ENCODE results near the gene DOCK10.

The DOCK10 gene

DNA sequence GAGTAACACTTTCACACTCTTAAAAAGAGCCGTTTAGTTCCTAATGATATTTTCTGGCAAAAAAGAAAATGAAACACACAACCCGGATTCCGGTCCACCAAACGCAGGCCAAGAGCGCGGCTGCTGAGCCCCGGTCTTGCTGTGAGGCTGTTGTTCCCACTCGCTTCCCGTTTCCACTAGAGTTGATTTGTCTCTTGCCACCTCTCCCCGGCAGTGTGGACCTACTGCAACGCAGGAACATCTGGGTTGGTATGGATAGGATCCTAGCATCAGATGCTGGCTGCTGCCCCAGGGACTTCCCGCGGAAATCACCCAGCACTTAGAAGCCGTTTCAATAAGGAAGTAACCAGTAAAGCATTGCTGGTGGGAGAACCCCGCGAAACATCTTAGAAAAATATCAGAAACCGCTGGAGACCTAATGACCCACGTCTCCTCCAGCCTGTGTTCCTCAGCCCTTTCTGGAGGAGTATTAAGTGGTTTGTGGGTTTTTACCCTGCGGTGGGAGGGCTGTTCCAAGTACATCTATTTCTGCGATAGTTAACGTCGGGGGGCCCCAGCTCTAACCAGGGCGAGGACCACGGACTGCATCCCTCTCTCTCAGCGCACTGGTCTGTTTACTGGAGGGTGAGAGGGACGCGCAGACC is 939 bp downstream of the DOCK10 start:
- DNase-seq, result peak; percentile 77 to 86 (median 84)

DNA sequence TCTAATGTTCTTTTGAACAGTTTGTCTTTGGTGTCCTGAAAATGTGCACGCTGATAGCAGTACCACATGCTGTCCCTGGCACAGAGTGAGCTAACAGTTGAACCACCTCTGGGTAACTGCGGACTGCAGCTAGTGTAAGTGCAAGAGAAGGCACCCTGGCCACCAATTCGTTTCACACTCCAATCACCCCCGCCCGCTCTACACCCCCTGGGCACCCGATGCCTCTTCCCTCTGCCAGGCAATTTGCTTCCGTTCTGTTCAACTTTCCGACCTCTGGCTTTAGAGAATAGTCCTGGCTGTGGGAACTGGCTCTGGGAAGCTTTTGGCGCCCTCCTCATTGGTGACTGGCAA is 1.4 kb downstream of the DOCK10 start:
- peak in 2 of 4 experiments; percentile 21 to 35 for DNase-seq

- DNase-seq, result no peak
Observed at GRCh38 chr2:225040142-225040541, 2.1 kb downstream of the DOCK10 start.

DNA sequence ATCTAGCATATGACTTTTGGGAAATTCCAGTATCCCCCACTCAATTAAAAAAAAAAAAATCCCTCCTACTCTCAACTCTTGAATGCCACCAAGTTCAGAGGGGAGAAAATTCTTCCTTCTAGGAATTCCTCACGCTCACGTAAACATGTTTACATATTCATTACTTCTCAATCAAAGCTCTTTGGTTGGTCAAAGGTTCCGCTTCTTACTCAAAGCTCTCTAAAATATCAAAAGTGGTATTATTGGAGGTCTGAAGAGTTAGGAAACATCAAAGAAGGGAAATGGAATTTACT is 4.1 kb downstream of the DOCK10 start:
- DNase-seq, result no peak

DNA sequence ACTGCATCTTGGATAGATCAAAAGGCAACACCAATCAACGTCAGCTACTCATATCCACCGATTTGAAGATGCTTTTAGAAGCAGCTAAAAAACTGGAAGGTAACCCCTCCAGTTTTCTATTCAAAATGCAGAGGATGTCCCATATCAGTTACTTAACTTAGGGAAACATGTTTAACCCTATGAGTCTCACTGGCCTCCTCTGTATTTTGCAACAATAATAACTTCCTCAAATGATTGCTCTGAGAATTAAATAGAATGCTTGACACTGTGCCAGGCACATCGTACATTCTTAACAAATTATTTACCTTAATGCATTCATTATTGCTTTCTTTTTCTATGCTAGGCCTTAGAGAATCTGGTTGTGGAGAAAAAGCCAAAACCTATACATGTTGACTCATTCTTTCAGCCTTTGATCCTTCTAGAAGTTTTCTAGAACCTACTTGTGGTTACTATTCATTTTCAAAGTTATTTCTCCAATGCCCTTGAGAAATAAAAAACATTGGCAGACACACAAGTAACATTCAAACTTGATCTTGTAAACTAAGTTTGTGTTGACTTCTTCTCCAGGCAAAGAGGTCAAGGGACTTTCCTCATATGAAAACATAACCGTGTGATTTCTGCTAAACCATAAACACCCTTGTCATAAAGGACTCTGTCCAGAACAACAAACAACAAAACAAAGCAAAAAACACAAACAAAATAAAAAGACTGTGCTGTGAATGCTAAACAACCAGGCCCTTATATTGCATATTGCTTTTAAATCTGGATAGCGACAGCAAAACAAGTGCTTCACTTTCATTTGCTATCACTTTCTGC is 4.6 kb downstream of the DOCK10 start:
- peak in 3 of 4 experiments; percentile 29 to 59 (median 53) for DNase-seq

DNA sequence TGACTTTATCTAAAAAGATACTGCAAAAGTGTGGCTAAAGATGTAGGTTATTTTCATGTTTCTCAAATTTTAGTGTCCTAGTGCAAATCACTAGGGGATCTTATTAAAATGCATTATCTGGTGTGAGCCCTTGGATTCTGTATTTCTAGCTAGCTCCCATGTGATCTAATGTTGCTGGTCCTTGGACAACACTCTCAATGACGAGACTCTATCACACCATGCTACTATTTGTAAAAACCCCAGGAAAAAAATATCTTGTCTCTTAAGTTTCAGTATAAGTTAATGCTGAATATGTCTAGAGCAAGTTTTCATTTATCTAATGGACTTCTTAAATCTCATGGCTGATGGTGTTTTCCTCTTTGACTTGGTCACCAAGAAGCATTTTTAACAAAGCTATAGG is 5.8 kb downstream of the DOCK10 start:
- no peak for DNase-seq

GRCh38 chr2:225033440-225034318 is 8.6 kb downstream of the DOCK10 start:
- DNase-seq, result peak in 1 of 4 experiments; percentile 11

- no peak for DNase-seq
Observed at GRCh38 chr2:225032246-225032645, 10.0 kb downstream of the DOCK10 start.

DNA sequence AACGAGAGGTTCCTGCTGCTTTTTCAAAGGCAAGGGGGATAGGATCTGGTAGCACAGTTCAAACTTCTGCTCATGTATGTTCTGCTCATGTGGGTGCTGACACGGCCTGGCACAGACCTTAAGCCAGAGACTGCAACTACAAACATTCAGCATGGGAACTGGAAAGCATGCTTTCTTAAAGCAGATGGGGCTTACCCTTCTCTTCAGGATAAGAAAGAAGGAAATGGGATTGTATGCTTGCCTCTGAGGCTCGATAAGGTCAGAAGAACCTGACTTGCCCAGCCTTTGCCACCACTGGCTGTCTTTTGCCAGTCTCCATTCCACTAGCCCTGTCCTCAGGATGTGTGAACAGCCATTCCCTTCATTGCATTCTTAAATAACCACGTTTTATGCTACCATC is 10.7 kb downstream of the DOCK10 start:
- peak in 1 of 4 experiments; percentile 13 for DNase-seq

DNA sequence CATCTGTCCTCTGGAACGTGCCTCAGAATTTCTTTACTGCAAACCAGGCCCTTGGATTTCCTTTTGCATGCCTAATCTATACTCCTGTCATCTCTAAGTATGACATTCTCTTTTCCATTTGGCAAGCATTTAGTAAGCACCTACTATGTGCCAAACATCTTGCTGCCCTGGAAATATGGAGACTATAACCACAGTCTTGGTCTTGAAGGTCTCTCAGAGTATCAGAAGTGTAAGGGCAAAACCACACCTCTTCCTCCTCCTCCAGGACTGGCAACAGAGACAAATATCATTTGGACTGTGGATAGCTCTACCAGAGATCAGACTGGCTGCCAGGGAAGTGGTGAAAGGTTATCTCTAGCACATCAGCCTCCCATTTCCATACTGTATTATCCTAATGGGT is 11.4 kb downstream of the DOCK10 start:
- no peak for DNase-seq

GRCh38 chr2:225030203-225030602 is 12.1 kb downstream of the DOCK10 start:
- no peak for DNase-seq

GRCh38 chr2:225028572-225028971 is 13.7 kb downstream of the DOCK10 start:
- DNase-seq, result no peak

- peak in 2 of 4 experiments; percentile 13 to 15 for DNase-seq
Observed at GRCh38 chr2:225027061-225027762, 15.1 kb downstream of the DOCK10 start.

GRCh38 chr2:225025917-225026571 is 16.2 kb downstream of the DOCK10 start:
- DNase-seq, result peak; percentile 52 to 78 (median 70)

DNA sequence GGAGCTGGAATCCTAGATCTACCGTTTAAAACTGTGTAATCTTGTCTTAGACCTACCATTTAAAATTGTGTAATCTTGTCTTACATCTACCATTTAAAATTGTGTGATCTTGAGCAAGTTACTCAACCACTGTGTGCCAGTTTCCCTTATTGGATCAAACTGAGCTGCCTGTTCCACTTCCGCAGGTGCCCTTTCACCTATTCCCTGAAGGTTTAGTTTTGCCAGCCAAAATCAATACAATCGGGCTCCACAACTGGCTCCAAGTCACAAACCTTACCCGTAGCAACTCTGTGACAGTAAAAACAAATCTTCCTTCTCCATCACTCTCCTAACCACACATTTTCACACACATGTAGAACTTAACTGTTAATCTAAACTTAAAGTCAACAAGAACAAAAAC is 20.1 kb downstream of the DOCK10 start:
- no peak for DNase-seq

GRCh38 chr2:225020168-225020849 is 22.0 kb downstream of the DOCK10 start:
- no peak for DNase-seq

DNA sequence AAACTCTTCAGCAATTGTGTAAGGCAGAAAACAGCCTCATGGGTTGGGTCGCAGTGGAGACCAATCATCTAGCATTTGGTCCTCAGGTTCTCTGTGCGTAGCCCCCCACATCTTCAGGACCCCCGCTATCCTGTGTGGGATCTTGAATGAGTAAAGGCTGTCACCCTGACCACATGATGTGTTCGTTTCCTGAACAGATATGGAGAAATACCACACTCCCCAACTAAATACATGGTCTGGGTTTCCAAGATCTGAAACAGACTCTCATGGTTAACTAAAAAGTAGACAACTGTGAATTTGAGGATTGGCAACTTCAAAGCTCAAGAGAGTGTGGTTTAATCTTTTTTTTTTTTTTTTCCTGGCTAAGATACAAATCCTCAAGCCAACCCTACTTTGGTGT is 23.2 kb downstream of the DOCK10 start:
- DNase-seq, result no peak

GRCh38 chr2:225017713-225018112 is 24.6 kb downstream of the DOCK10 start:
- no peak for DNase-seq

DNA sequence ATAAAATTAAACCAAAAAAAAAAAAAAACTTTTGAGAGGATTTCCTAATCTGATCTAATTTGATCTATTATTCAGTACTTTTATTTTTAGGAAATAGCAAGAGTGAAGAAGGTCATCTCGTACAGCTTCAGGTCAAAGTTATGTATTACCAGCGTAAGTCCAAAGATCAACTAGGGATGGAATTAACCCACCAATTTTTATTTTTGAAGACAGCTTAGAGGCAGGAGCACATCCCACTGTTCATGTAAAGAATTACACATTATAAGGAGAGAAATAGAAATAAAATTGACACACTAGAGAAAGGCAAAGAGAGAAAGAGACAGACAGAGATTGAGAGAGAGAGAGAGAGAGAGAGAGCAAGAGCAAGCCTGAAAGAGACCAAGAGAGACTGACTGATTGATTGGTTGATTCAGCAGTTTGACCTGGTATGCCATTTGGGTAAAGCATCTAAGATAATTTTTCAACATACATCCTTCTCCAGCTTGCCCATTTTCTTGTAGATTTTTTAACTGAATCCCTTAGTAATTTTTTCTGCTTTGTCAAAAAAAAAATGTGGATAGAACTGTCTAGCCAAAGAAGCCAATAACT is 25.1 kb downstream of the DOCK10 start:
- DNase-seq, result no peak

GRCh38 chr2:225013425-225014365 is 28.6 kb downstream of the DOCK10 start:
- no peak for DNase-seq
